HL-60/S4 treated with retinoic acid at 250 ng/mL for 4 days and 3 days (cell line): ENCODE measurements around the gene ZNF366.

Experiments
- in situ Hi-C: fragments of 300-500 bp; cut with MboI; formaldehyde crosslinking; loops from 2 replicates; pipeline ENCODE4 v1.7.0; 2022; ENCODE audit warnings: low sequenced_read_pairs

The ZNF366 gene

DNA sequence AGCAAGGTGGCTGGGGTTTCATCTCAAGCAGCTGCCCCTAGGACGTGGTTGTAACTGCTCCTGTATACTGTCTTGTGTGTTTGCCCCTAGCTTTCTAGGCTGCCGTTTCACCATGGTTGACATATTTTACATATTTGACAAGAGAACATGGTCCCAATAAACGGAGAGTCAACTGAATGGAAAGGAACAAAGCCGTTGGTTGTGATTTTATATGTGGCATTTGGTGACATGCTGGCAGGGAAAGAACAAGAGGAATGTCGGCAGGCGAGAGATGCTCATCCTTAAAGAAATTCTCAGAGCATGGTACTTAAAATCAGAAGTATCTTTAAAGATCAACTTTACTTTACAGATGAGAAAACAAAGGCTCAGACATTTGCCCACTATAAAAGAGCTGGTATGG is 11.8 kb downstream of the ZNF366 start:
- in situ Hi-C loops: no loop called here

DNA sequence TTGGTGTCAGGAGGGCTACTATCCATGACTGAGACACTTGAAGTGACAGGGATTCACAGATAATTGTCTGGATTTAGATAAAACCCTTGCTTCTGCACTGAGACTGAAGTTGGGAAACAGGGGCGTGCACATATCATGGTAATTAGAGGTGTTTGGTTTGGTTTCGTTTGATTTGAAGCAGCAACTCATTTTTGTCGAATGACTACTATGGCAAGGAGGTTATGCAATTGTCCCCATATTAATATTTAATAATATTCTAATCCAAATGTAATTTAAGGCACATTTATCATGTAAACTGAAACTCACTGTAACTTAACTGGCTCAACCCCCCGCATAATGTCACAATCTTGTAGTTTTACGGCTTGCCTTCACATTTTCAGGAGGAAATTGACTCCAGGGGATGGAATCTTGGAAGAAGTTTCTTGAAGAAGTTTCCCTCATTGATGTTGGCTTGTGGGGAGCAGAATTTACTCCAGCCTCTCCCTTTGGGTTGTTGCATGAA is 12.5 kb downstream of the ZNF366 start:
- in situ Hi-C loops: no loop called here

DNA sequence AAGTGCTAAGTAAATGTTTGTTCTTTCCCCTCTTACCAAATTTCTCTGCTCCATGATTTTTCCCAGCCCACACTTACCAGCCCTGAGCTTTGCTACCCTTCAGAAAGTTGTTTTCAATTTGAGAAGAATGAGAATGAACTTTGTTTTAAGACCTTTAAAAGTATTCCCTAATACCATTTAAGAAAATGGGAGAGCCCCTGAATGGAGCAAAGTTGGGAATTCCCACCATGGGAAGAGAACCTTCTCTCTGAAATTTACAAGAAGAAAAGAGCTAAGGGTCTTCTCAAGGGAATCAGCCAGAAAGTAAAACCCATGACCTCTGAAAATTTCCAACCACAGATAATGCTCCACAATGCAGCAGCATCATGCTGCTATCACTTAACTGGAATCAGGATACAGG is 17.7 kb downstream of the ZNF366 start:
- in situ Hi-C loops: no loop called here

DNA sequence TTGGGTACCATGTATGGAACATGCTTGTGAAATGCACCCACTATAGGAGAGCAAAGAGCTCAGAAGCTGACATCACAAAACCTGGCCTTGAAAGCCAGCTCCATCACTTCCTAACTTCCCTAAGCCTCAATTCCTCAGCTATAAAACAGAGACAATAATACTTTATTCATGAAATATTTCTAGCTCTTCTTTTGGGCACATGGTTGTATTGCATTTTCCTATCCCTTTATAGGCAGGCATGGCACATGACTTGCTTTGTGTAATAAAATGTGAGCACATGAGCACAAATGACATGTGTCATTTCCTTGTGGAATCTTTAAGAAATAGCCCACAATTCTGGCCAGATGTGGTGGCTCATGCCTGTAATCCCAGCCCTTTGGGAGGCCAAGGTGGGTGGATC is 18.5 kb downstream of the ZNF366 start:
- in situ Hi-C loops: no loop called here

DNA sequence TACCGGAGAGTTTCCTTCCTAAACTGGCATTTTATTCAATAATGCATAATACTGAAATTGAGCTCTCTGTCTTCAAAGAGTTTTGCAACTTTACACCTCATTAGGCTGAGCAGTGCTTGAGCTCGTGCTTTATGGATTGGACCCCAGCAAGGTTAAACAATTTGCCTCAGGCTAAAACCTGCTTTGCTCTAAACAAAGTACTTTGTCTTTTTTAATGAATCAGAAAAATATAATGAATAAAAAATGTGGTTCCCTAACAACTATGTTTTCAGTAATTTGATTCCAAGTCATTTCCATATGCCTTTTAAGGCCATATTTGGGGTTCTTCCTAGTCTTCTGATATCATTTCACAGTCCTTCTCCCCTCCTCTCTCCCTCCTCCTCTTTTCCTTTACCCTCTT is 20.0 kb downstream of the ZNF366 start:
- in situ Hi-C loops: no loop called here

DNA sequence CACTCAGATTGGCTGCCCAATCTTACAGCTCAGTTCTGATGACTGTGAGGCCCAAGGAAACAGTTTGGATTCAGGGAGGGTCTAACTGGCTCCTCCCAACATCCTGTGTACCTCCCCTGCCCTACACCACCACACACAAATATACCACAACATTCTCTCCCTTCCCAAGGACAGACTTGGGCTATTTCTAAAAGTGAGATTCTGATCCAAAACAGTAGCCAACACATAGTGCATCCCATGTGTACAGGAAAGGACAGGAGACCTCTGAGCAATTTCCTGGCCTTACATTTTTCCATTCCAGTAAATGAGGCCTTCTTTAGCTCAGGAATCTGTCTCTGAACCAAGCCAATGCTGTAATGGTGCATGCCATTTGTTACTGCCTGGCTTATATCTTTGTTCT is 20.8 kb downstream of the ZNF366 start:
- in situ Hi-C loops: no loop called here

DNA sequence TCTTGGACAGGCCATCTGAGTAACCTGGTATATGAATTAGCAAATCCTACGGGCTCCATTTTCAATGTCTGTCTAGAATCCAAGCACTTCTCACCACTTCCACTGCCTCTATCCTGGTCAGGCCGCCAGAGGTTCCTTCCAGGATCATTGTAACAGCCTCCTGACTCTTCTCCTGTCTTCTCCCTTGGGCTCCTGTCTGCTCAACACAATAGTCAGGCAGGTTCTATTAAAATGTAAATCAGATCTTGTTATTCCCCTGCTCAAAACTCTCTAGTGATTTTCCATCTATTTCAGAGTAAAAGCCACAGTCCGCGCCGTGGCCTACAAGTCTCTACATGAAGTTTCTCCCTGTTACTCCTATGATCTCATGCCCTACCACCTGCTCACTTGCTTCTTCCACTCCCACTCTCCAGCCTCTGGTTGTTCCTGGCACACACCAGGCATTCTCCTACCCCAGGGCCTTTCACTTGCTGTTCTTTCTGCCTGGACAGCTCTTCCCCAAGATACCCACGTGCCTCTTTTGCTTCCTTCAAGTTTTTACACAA is 21.7 kb downstream of the ZNF366 start:
- in situ Hi-C loops: no loop called here

DNA sequence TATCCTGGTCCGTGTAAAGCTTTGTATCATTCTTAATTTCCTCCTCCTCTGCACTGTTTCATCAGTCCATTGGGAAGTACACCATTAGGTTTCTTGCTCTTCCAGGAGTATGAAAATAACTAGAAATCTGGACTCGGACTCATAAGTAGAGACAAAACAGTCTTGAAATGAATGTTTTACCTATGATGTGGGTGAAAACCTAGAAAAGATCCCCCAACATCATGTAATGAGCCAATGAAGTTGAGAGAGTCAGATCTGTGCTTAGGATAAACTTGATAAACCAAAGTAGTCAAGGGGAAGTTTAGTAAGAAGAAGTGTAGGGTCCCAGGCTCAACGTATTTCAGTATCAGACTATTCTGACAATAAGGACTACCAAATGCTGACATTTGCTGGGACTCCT is 25.2 kb downstream of the ZNF366 start:
- in situ Hi-C loops: no loop called here

DNA sequence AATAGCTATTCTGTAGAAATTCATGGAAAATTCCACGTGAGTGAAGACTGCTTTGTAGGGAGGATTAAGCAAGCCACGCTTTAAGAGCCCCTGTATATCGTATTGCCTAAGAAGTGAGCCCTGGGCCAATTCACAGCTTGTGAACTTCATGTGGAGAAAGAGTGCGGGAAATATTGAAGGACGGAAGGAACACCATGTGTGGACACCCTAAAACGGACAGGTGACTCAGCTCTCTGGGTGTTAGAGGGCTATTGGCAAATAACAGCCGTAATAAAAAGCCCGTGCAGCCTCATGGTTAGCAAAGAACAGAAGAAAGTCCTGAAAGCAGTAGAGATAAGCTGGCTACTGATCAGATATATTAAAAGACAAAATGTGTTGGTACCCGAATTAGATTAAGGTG is 26.4 kb downstream of the ZNF366 start:
- in situ Hi-C loops: no loop called here

DNA sequence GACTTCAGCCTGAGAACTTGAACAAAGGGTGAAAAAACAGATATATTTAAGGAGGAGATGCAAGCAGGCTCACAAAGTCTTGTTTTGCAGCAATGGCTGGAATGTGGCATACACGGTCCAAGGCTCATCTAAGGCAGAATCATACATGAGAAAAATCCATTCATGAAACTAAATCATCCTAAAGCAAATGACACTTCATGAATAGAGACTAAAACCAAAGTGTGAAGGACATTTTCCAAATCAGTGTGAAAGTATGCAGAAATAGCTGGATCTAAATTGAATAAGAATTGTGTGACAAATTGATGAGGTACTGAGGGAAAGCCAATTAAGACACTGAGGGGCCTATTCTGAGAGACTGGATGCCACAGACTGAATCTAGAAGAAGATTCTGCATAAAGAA is 27.3 kb downstream of the ZNF366 start:
- in situ Hi-C loops: no loop called here

DNA sequence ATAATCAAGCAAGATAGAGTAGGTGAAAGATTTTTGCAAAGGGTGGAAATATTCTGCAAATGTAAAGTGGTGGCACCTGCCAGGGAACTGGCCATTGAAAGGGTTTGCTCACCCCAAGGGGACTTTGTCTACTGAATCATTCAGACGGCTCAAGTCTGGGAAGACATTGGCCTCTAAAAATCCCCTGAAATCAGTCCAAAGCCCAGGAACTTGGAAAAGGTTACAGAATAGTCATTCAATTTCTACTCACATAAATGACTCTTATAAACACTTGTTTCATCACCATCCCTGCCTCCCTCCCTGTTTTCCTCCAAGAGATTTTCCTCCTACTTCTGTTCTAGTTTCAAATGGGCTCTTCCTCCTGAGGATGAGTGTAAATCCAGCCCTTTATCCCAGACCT is 28.5 kb downstream of the ZNF366 start:
- in situ Hi-C loops: no loop called here

DNA sequence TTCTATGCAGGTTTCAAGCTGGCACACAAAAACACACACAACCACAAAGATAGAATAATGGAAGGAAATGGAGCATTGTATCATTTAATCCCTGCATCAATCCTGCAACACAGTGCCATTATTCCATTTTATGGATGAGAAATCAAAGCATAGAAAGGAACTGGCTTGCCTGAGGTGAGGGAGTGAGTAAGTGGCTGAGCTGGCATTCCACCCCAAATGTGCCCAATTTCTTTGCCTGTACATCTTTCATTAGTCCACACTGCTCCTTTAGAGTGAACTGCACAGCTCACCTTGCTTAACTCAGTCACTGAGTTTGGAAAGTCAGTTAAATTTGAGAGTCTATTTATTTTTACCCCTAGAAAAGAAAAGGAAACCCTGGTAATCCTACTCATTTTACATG is 28.9 kb downstream of the ZNF366 start:
- in situ Hi-C loops: no loop called here

DNA sequence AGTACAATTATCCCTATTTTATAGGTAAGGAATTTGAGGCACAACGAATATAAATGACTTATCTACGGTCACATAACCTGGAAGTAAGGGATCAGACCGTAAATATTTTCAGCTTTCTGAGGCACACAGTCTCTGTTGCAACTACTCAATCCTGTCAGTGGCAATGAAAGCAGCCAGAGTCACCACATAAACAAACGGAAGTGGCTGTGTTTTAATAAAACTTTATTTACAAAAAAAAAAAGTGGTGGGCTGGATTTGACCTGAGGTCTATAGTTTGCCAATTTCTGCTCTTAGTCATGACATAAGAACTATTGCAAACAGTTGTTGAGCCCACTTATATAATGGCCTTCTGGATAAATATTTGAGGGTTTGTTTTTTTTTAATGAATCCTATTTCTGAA is 29.6 kb downstream of the ZNF366 start:
- in situ Hi-C loops: no loop called here

DNA sequence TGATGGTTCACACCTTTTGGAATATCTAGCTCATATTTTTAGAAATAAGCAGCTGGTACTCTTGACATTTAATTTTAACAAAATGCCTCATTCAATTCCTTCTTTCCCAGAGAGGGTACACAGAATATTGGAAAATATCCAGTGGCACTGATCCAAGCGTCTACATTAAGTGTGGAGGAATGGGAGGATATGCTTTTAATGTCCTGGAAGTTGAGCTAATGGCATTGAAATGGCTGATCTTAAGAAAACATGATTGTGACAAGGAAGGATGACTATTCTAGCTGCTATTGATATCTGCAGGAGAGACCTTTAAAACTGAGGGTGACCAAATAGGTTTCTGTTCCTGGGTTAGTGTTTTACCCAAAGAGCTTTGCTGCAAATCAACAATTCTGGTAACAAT is 30.0 kb downstream of the ZNF366 start:
- in situ Hi-C loops: no loop called here

DNA sequence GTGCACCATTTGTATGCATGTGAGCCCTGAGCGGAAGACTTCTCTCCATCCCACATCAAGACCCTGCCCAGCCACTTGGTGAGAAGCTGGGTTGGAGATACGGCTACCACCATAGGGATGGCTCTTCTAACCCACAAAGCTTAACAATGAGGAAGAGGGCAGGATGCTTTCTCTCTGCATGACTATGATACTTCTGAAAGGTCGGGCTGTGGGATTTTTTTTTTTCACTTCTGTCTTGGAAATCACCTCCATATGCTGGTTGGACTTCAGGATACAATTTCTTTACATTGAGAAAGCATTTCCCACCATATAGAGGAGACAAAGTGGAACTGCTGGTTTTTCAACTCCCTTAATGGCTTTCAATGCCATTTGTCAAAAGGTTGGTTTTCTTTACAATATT is 30.5 kb downstream of the ZNF366 start:
- in situ Hi-C loops: no loop called here

DNA sequence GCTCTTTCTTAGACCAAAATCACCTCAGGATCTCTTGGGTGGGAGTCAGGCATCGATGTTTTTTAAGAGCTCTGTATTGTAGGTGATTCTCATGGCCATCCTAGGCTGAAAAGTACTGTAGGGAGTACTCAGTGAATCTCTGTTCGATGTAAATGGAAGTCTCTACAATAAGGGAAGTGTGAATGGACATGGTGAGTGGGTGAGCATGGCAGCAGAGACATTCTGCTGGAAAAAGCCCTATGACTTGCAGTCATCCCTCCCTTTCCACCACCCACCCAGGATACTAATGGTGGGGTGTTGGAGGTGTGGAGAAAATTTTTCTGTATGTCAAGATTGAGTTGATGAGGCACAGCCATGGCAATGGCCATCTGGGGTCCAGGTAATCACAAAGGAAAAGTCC is 30.9 kb downstream of the ZNF366 start:
- in situ Hi-C loops: no loop called here

DNA sequence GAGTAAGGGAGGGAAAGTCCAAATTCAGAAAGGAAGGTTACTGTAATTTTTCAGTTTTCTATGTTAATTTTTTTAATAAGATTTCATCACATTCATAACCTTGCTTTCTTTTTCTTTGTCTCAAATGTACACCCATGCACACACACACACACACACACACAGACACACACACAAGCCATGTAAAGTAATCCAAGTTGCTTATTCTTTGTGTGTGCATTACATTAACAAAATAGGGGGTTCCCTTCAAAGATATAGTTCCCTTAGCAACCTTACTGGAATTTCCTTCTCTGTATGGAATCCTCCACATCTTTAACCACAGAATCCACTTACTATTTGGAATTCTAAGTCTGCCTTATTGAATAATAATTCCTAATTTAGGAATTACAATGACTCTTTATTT is 32.7 kb downstream of the ZNF366 start:
- in situ Hi-C loops: no loop called here

DNA sequence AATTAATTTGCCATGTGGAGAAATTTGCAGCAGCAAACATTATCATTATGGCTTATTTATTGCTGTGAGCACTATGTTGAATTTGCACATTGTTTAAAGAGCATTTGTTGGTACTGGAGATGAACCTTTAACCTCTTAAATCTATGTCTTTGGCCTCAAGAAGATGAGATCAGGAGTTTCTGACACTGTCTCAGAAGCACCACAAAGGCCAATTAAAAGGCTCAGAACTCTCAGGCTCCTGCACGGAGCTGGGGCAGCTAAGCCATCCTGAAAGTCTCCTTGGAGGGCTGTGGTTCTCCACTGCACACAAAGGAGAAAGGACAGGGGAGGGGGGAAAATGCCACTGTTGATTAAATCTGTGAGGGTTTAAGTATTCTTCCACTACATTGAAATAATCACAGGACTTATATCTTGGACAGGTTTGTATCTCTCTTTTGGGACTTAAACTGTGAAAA is 33.1 kb downstream of the ZNF366 start:
- in situ Hi-C loops: no loop called here

DNA sequence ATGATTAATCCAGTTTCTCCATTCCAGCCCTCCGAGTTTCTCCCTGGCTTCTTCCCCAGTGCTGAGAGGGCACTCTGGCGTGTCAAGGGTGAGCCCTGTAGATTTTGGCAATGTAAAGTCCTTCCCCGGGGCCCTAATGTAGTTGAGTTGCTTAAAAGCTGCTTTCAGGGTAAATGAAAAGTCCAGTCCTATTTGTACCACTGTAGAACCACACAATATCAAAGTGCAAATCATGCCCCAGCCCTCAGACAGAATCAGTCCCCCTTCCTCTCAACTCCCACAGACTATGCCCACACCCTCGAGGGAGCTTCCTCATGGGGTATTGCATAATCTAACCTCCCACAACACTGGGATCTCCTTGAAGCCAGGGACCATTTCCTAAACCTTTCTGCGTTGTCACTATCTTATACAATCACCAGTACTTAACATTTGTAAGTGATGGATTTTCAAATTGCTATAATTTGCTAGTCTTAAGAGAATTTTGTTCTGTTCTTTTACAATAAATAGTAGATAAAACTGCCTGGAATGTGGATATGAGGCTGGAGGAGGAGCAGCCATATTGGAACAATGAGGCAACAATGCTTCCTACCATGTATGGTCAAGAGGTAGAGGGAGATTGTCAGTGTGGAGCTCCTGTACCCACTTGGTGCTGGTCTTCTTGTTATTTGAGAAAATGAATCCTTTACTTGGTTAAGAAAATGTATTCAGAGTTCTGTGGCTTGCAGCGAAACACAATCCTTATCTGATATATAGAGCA is 34.4 kb downstream of the ZNF366 start:
- in situ Hi-C loops: no loop called here

DNA sequence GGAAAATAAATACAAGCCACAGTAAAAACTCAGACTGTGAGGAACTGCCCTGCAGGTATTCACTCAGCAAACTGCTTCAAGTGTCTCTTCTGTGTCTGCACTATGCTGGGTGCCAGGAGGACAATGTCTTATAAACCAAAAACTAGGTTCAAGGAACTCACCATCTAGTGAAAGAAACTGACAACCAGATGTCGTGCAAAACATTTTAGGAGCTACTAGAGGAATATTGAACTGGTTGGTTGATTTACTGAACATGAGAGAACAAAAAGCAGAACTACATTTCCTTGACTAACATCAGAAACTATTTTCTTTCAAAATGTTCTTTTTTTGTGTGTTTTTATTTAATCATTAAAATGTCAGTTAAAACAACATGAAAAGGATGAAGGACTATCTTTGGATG is 35.2 kb downstream of the ZNF366 start:
- in situ Hi-C loops: no loop called here

DNA sequence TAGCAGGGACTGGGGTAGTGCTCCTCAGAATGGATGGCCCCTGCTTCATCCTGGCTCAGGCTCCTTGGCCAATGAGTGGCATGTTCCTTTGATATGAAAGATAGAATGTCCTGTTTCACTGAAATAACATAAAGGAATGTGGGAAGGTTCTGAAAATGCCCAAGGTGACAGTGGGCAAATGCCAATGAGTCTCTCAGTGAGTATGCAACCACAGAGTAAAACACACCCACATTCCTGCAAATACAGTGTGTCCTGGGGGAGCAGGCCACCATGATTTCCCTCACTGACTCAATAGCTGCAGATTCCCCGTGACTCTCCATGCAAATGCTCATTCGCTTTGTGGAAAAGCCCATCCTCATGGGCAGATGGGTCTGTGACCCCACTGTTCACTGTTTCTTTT is 36.4 kb downstream of the ZNF366 start:
- in situ Hi-C loops: no loop called here

DNA sequence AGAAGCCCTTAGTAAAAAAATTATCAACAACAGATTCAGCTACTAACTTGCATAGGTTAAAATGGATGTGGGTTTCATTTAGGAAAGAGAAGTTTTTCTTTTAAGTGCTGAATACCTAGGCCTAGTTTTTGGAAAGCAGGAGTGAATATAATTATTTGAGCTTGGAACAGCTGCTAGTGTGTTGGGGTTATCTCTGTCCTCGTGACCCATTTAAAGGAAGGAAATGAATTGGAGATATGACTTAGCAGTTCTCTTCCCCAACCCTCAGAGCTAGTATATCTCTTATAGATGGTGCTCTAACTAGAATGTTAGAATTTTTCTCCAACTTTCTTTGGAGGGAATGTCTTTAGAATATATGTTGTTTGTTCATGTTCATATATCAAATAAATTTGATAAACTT is 38.6 kb downstream of the ZNF366 start:
- in situ Hi-C loops: no loop called here

DNA sequence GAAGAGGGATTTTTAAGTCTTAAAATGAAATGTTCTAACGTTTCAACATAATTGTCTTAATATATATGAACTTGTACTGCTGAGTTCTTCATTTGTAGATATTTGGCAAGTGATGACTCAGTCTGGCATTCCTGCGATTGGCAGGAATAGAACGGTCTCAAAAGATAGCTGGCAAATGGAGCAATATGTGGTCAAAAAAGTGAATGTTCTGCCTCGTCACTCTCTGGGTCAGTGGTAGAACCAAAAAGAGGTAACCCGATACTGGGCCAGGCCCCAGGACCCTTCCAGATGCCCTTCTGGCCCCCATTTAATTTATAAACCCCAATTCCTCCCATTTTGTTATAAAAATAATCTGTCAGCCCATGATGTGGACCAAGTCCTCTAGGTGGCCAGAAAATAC is 39.2 kb downstream of the ZNF366 start:
- in situ Hi-C loops: no loop called here
